IMR-90 (cell line): ENCODE results near the gene TRIM24. TPM values are rescaled to one million over a fixed set of nuclear protein-coding genes. Genes with fewer than 3 reads are reported as not detected.

Experiments
- ATAC-seq: fragments of 200-7000 bp; cut with Tn5 transposase; 2 replicates; pipeline ENCODE4 v1.9.1; 2020; ENCODE audit warnings: low read depth, mild to moderate bottlenecking, moderate library complexity
- BruUV-seq: library from RNA; stranded (reverse); fragments of 400-500 nt; replicated peaks from 2 replicates; lab custom pipeline; 2021; lab: Mats Ljungman, UMichigan
- CTCF ChIA-PET: fragments of 300-600 bp; formaldehyde crosslinking; extraction: SDS; loops from one replicate; lab custom pipeline; 2021; ENCODE audit warnings: antibody characterized with exemption; lab: Yijun Ruan, JAX
- POLR2A ChIA-PET: fragments of 300-600 bp; sonication (Branson Sonifier 250); formaldehyde crosslinking; loops from one replicate; lab custom pipeline; 2022; ENCODE audit warnings: antibody characterized with exemption; ENCODE audit not compliant: unreplicated experiment; lab: Charles Lee
- DNase-seq: peaks from one replicate; pipeline ENCODE4 v3.0.0; 2013
- H2AFZ ChIP-seq: replicated peaks from 2 replicates; pipeline ENCODE3; 2013; ENCODE audit warnings: low read length, mild to moderate bottlenecking; ENCODE audit not compliant: poor library complexity
- H2AK5ac ChIP-seq: 2 replicates; pipeline ENCODE4 v1.6.1; 2013; ENCODE audit warnings: low read depth, low read length, inconsistent platforms
- H2AK9ac ChIP-seq: replicated peaks from 2 replicates; pipeline ENCODE3; 2013; ENCODE audit warnings: mild to moderate bottlenecking, low read depth, low read length, moderate library complexity; ENCODE audit not compliant: poor library complexity
- H2BK120ac ChIP-seq: 2 replicates; pipeline ENCODE4 v1.6.1; 2013; ENCODE audit warnings: low read depth, low read length, inconsistent platforms
- H2BK15ac ChIP-seq: 3 replicates; pipeline ENCODE4 v1.6.1; 2013; ENCODE audit warnings: low read depth, low read length, inconsistent platforms
- H2BK20ac ChIP-seq: 2 replicates; pipeline ENCODE4 v1.6.1; 2013; ENCODE audit warnings: low read depth, mild to moderate bottlenecking, inconsistent platforms, low read length, moderate library complexity
- H2BK5ac ChIP-seq: 2 replicates; pipeline ENCODE4 v1.6.1; 2013; ENCODE audit warnings: mild to moderate bottlenecking, low read depth, low read length, inconsistent platforms; ENCODE audit not compliant: poor library complexity, severe bottlenecking
- H3K14ac ChIP-seq: replicated peaks from 2 replicates; pipeline ENCODE4 v1.6.1; 2013; ENCODE audit warnings: low read depth, low read length, inconsistent platforms
- H3K18ac ChIP-seq: 2 replicates; pipeline ENCODE4 v1.6.1; 2013; ENCODE audit warnings: low read depth, low read length, control low read depth
- H3K23ac ChIP-seq: 2 replicates; pipeline ENCODE4 v1.6.1; 2013; ENCODE audit warnings: low read depth, low read length, inconsistent platforms
- H3K27ac ChIP-seq: 2 replicates; pipeline ENCODE4 v1.5.1; 2013; ENCODE audit warnings: mild to moderate bottlenecking, control low read depth, low read length; ENCODE audit not compliant: insufficient read depth
- H3K27me3 ChIP-seq: 2 replicates; pipeline ENCODE4 v1.6.1; 2013; ENCODE audit warnings: low read length; ENCODE audit not compliant: control insufficient read depth, insufficient read depth
- H3K36me3 ChIP-seq: 2 replicates; pipeline ENCODE4 v1.6.1; 2013; ENCODE audit warnings: low read length, mixed read lengths; ENCODE audit not compliant: control insufficient read depth, insufficient read depth
- H3K4ac ChIP-seq: 2 replicates; pipeline ENCODE4 v1.6.1; 2013; ENCODE audit warnings: low read depth, low read length, inconsistent platforms
- H3K4me1 ChIP-seq: 2 replicates; pipeline ENCODE4 v1.6.1; 2013; ENCODE audit warnings: low read length, mixed read lengths; ENCODE audit not compliant: control insufficient read depth, insufficient read depth
- H3K4me2 ChIP-seq: 2 replicates; pipeline ENCODE4 v1.6.1; 2013; ENCODE audit warnings: low read depth, mild to moderate bottlenecking, control low read depth, low read length, moderate library complexity
- H3K4me3 ChIP-seq: 2 replicates; pipeline ENCODE4 v1.5.1; 2013; ENCODE audit warnings: low read depth, mild to moderate bottlenecking, control low read depth, low read length, moderate library complexity; ENCODE audit not compliant: insufficient read depth
- H3K56ac ChIP-seq: 2 replicates; pipeline ENCODE4 v1.6.1; 2013; ENCODE audit warnings: low read length, inconsistent platforms; ENCODE audit not compliant: insufficient read depth; ENCODE audit errors: extremely low read depth
- H3K79me1 ChIP-seq, 2 experiments: 2 replicates each; pipeline ENCODE4 v1.6.1; 2013; ENCODE audit warnings: low read length in 2 of 2, inconsistent platforms in 1 of 2, low read depth in 1 of 2
- H3K9ac ChIP-seq: 2 replicates; pipeline ENCODE4 v1.6.1; 2013; ENCODE audit warnings: low read depth, low read length, control low read depth
- H3K9me1 ChIP-seq: 2 replicates; pipeline ENCODE4 v1.6.1; 2013; ENCODE audit warnings: low read length, inconsistent platforms; ENCODE audit not compliant: insufficient read depth
- H3K9me3 ChIP-seq: 2 replicates; pipeline ENCODE4 v1.6.1; 2013; ENCODE audit warnings: low read length; ENCODE audit not compliant: control insufficient read depth, insufficient read depth
- H4K20me1 ChIP-seq: 2 replicates; pipeline ENCODE4 v1.6.1; 2013; ENCODE audit warnings: low read length, inconsistent platforms; ENCODE audit not compliant: insufficient read depth
- H4K5ac ChIP-seq: 2 replicates; pipeline ENCODE4 v1.6.1; 2013; ENCODE audit warnings: mild to moderate bottlenecking, low read depth, low read length, control low read depth
- H4K8ac ChIP-seq, 2 experiments: 2 replicates each; pipeline ENCODE4 v1.6.1; 2013; ENCODE audit warnings: low read depth in 2 of 2, low read length in 2 of 2, control low read depth in 1 of 2, inconsistent platforms in 1 of 2
- H4K91ac ChIP-seq: 2 replicates; pipeline ENCODE4 v1.6.1; 2013; ENCODE audit warnings: low read depth, low read length, inconsistent platforms; ENCODE audit not compliant: insufficient read depth
- WGBS, 2 experiments: methylation state at CpG; one replicate each; pipeline versions ENCODE4 v1.1.5 to v1.1.7; 2013; ENCODE audit warnings: missing lambda C conversion rate in 2 of 2; ENCODE audit not compliant: insufficient read length in 1 of 2; ENCODE audit errors: extremely low coverage in 2 of 2; 5-methylcytosine and 5-hydroxymethylcytosine counted together
- dilution Hi-C: fragments of 300-500 bp; cut with HindIII; formaldehyde crosslinking; loops from one replicate; pipeline ENCODE4 v1.14.3; 2018; ENCODE audit warnings: low sequenced_read_pairs; ENCODE audit not compliant: unreplicated experiment
- in situ Hi-C: fragments of 300-500 bp; cut with MboI; formaldehyde crosslinking; loops from 3 replicates; pipeline ENCODE4 v1.14.3; 2019; ENCODE audit warnings: low sequenced_read_pairs, inconsistent platforms, mixed read lengths
- intact Hi-C: fragments of 100-400 bp; cut with micrococcal nuclease; formaldehyde crosslinking; loops from 2 replicates; pipeline ENCODE4 v1.10.0; 2022
- polyA plus RNA-seq, 3 experiments: library from polyadenylated mRNA; depleted of rRNA; stranded (reverse); fragments of >200 nt; gene quantifications; 2 replicates each; pipeline ENCODE4 v1.2.3, GENCODE V29; 2012; ENCODE audit warnings: low replicate concordance in 1 of 3
- total RNA-seq: library from RNA; depleted of rRNA; stranded (reverse); fragments of >200 nt; gene quantifications from 2 replicates; pipeline ENCODE4 v1.2.3, GENCODE V29; 2012
- TF ChIP-seq, protein P1 (sequence below): conservative IDR thresholded peaks from 2 replicates; pipeline ENCODE4 v1.5.1; 2012; ENCODE audit warnings: mild to moderate bottlenecking, low read depth, low read length, improper control_type of control experiment

The TRIM24 gene
- total and polyA plus RNA-seq, 2 of the 4 experiments (the other 2 are of a cell fraction), result 4.1 to 5.7 TPM

DNA sequence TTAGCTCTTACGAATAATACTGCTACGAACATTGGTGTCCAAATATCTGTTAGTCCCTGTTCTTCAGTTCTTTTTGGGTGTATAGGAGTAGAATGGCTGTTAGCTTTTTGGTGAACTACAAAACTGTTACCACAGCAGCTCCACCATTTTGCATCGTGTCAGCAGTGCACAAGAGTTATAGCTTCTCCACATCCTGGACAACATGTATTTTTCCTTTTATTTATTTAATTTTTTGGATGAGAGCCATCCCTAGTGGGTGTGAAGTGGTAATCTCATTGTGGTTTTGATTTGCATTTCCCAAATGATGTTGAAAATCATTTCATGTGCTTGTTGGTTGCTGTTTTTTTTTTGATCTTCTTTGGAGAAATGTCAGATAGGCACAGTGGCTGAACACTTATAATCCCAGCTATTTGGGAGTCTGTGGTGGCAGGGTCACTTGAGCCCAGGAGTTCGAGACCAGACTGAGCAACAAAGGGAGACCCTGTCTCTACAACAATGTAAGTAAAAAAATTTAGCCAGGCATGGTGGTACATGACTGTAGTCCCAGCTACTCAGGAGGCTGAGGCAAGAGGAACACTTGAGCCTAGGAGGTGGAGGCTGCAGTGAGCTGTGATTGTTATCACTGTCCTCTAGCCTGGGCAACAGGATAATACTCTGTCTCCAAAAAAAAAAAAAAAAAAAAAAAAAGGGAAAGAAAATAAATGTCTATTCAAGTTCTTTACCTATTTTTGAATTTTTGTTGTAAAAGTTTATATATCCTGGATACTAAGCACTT is 31.7 kb downstream of the TRIM24 start:
- no peak overlapping the region for H3K9ac ChIP-seq
- no CpG with 5 or more reads among the region's 4 CpGs for WGBS, 2 experiments
- no peak overlapping the region for H3K56ac ChIP-seq
- H3K9me3 ChIP-seq, result no peaks in the 10 kb centered on the region
- H2AK5ac ChIP-seq, result no peak overlapping the region
- no peak overlapping the region for H2BK15ac ChIP-seq
- CTCF ChIA-PET, result no interaction called here
- H3K4me2 ChIP-seq, result no peak overlapping the region
- BruUV-seq, result no TSS peak
- no peak overlapping the region for H3K18ac ChIP-seq
- DNase-seq (no peak), ATAC-seq (no peak)
- H2AFZ ChIP-seq, result no peak overlapping the region
- no peak overlapping the region for H3K4ac ChIP-seq
- POLR2A ChIA-PET, result no interaction called here
- no peak overlapping the region for H2BK20ac ChIP-seq
- peaks cover 12% of the 10 kb centered on the region in 2 experiments; a peak in 3 of 4 replicates for H3K79me1 ChIP-seq
- no peaks in the 10 kb centered on the region for H3K4me1 ChIP-seq
- H2BK5ac ChIP-seq, result no peak overlapping the region
- no peak overlapping the region for H3K23ac ChIP-seq
- intact Hi-C loops, result no loop called here
- H2AK9ac ChIP-seq, result no peak overlapping the region
- no peaks in the 10 kb centered on the region for H4K20me1 ChIP-seq
- in situ Hi-C loops, result no loop called here
- no peak overlapping the region for H3K4me3 ChIP-seq
- no peak overlapping the region for H3K14ac ChIP-seq
- no peaks in the 10 kb centered on the region for H3K27me3 ChIP-seq
- H3K27ac ChIP-seq, result no peak overlapping the region
- H3K36me3 ChIP-seq, result no peaks in the 10 kb centered on the region
- no peak overlapping the region for H4K5ac ChIP-seq
- H4K91ac ChIP-seq, result no peak overlapping the region
- no peaks in the 10 kb centered on the region for H3K9me1 ChIP-seq
- dilution Hi-C loops, result no loop called here
- no peak overlapping the region for H2BK120ac ChIP-seq
- no peak overlapping the region for H4K8ac ChIP-seq
- TF ChIP-seq, protein P1, sequence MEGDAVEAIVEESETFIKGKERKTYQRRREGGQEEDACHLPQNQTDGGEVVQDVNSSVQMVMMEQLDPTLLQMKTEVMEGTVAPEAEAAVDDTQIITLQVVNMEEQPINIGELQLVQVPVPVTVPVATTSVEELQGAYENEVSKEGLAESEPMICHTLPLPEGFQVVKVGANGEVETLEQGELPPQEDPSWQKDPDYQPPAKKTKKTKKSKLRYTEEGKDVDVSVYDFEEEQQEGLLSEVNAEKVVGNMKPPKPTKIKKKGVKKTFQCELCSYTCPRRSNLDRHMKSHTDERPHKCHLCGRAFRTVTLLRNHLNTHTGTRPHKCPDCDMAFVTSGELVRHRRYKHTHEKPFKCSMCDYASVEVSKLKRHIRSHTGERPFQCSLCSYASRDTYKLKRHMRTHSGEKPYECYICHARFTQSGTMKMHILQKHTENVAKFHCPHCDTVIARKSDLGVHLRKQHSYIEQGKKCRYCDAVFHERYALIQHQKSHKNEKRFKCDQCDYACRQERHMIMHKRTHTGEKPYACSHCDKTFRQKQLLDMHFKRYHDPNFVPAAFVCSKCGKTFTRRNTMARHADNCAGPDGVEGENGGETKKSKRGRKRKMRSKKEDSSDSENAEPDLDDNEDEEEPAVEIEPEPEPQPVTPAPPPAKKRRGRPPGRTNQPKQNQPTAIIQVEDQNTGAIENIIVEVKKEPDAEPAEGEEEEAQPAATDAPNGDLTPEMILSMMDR, result no peak
